ENCODE measurements around the gene CAMSAP1.

The CAMSAP1 gene

GRCh38 chr9:135809166-135809565 is 98.2 kb downstream of the CAMSAP1 start:
- DNase-seq: no peak

GRCh38 chr9:135805422-135806022 is 101.8 kb downstream of the CAMSAP1 start:
- DNase-seq: no peak

GRCh38 chr9:135804581-135805421 is 102.5 kb downstream of the CAMSAP1 start:
- DNase-seq: no peak

- no peak for DNase-seq
Measured at GRCh38 chr9:135803441-135803840, 103.9 kb downstream of the CAMSAP1 start.

- no peak for DNase-seq
Measured at GRCh38 chr9:135802876-135803419, 104.4 kb downstream of the CAMSAP1 start.

GRCh38 chr9:135801070-135801469 is 106.3 kb downstream of the CAMSAP1 start:
- no peak for DNase-seq

- DNase-seq: no peak
Measured at GRCh38 chr9:135799261-135799660, 108.1 kb downstream of the CAMSAP1 start.

GRCh38 chr9:135798263-135798585 is 109.1 kb downstream of the CAMSAP1 start:
- DNase-seq: no peak

GRCh38 chr9:135797507-135798262 is 109.7 kb downstream of the CAMSAP1 start:
- DNase-seq: peak; percentile 41

GRCh38 chr9:135796784-135797485 is 110.4 kb downstream of the CAMSAP1 start:
- no peak for DNase-seq

GRCh38 chr9:135795391-135795790 is 112.0 kb downstream of the CAMSAP1 start:
- DNase-seq: no peak

- DNase-seq: no peak
Measured at GRCh38 chr9:135794361-135794885, 112.9 kb downstream of the CAMSAP1 start.

GRCh38 chr9:135794057-135794335 is 113.3 kb downstream of the CAMSAP1 start:
- no peak for DNase-seq

- no peak for DNase-seq
Measured at GRCh38 chr9:135793221-135794056, 113.9 kb downstream of the CAMSAP1 start.

- DNase-seq: no peak
Measured at GRCh38 chr9:135792268-135793128, 114.8 kb downstream of the CAMSAP1 start.

- DNase-seq: no peak
Measured at GRCh38 chr9:135791431-135792267, 115.7 kb downstream of the CAMSAP1 start.

- DNase-seq: no peak
Measured at GRCh38 chr9:135790850-135791249, 116.5 kb downstream of the CAMSAP1 start.

GRCh38 chr9:135790356-135790755 is 117.0 kb downstream of the CAMSAP1 start:
- no peak for DNase-seq

GRCh38 chr9:135789838-135790291 is 117.5 kb downstream of the CAMSAP1 start:
- DNase-seq: no peak

Data from activated CD4-positive, alpha-beta T cell treated with anti-CD3 and anti-CD28 coated beads, Interleukin-10, Interleukin-2, amounts not matched to agents 100 ng/mL and 50 ng/mL, durations not matched to agents 16 hours and 8 hours (primary cell).